Ureter (tissue), 1 donor: ENCODE results near the gene ANKRD66. TPM values are rescaled to one million over a fixed set of nuclear protein-coding genes. Genes with fewer than 3 reads are reported as not detected.
"Not testable (repeated sequence)": the region's sequence is repeated elsewhere in the genome, so short reads cannot be mapped to it uniquely, and the experiment has no call there.

ENCODE experiments used
- DNase-seq: peaks from one replicate; pipeline ENCODE4 v3.0.0-alpha.2; 2020; ENCODE audit warnings: low spot score
- total RNA-seq: library from RNA; stranded (reverse); gene quantifications from one replicate; pipeline ENCODE4 v1.2.4, GENCODE V29; 2023
- donor health status: DM: yes; HTN: yes; CAD: no.

Gene ANKRD66
- not detected for total RNA-seq

DNA sequence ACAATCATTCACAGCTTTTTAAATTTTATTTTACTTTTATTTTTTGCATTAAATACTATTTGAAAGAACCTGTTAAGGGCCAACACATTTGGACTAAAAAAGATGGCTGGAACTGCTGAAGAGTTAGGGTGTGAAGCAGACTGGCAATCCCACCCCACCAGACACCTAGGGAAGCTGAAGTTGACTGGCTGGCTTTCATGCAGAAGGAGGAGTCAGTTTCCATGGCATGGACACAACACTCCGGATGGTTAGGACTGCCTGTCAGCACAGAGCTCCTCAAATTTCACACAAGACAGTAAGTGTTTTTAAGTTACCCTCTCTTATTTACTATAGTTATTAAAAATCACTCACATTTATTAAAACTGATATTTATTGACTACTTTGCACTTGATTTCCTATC lies at the start of gene ANKRD66:
ANKRD66 (plus strand) TSS at position 238 of the 400 bp plus-strand sequence. CDS start 5,016 bp downstream, outside the sequence.
- DNase-seq, result no peak

DNA sequence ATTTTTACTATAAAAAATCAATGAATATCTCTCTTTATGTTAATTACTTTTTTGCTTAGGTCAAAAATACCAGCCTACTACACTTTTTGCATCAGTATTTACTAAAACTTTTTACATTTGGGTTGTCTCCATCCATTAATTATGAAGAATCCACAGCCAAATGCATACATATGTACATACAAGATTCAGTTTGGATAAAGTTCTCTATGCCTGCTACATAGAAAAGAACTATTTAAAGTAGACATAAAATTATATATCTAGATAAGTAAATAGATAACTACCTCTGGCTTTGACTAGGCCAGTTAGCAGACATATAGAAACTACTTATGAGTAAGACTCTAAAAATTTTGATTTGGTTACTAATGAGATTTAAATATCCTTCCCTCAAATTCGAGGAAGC lies 46.8 kb upstream of the ANKRD66 start:
- DNase-seq, result no peak

DNA sequence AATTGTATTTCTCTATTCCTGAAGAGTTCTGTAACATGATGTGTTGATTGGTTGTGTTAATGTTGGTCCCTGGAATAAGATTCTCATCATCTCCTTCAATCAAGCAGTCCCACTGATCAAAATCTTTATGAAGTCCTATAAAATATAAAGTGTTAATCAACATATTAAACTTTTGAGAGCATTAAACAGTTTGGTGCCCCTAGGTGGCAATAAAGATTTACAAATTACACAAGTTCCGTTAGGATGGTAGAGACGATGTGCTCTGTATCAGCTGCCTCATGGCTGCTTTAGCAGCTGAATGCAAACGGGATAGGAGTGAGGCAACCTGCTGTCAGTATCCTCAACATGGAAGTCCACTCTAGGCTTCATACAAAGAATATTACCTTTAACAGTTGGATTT lies 42.2 kb upstream of the ANKRD66 start:
- no peak for DNase-seq

DNA sequence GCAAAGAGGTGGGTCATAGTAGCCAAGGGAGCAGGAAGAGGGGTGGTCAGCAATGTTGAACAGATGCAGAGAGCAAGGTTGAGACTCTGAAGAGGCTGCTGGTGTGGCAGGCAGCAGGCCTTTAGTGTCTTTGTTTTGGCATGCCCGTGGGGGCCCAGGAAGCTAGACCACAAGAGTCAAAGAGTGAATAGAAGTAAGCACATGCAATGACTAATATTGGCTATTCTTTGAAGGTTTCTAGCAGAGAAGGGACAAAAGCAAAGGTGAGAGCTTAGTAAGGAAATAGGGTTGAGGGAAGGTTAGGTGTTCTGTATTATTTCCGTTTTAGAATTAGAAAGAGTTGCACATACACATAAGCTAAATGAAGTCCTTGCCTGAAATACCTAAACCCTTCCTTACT lies 40.3 kb upstream of the ANKRD66 start:
- no peak for DNase-seq

DNA sequence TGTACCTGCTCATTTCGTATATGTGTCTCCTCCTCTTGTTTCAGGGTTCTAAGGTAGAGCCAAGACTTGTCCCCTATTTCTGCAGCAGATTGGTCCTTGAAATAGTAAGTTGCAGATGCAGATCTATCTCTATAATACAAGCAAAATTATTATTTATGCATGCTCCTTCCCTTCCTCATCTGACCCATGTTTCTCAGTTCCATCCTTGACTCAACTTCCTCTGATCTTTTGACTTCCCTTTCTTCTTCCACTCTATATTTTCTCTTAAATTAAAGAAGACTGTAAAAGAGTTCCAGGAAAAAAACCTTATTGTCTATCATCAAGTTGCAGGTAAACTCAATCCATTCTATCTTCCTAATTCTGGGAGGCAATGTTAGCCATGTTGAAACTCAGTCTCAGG lies 35.2 kb upstream of the ANKRD66 start:
- DNase-seq, result no peak

DNA sequence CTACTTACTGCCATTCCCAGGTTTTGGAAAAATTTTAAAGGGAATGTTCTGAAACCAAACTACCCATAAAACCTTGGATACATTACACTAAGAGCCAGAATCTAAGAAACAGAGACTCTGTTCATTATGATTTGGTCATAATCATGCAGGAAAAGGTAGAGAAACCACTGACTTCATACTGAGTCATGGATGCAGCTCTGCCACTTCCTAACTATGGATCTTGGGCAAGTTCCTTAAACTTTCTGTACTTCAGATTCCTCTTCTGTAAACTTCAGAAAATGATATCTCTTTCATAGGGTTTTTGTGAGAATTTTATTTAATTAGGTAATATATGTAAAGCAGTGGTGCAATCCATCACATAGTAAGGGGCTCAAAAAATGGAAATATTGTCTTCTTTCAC lies 31.6 kb upstream of the ANKRD66 start:
- DNase-seq, result no peak

DNA sequence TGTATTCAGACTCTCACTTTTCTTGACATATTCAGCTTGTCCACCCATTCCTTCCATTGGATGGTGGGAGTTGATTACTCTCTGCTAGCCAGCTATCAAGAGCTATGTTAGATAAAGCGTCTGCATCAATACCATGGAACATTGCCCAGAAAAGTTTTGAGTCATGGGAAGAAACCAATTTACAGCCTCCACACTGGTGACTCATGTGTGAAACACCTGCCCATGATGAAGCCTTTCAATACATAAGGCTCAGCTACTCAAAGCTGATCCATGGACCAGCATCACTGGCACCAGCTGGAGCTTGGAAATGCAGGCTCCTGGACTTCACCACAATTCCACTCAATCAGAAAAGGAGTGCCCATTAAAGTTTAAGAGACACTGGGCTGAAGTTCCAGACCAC lies 27.6 kb upstream of the ANKRD66 start:
- no peak for DNase-seq

DNA sequence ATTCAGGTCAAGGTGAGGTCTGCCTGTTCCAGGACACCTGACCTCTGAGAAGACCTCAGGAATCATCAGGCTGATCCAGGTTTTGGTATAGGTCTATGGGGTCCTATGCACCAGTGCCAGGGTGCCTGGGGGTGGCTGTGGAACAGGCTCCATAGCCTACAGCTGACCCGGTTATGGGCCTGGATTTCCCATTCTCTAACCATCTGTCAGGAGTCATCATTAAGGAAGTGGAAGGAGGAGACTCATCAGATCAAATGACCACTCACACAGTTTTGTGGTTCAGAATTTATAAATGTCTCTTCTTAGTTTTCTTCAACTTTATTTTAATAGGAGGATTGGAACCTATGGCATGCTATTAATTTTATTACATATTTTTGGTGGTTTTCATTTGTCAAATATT lies 26.3 kb upstream of the ANKRD66 start:
- DNase-seq, result no peak

DNA sequence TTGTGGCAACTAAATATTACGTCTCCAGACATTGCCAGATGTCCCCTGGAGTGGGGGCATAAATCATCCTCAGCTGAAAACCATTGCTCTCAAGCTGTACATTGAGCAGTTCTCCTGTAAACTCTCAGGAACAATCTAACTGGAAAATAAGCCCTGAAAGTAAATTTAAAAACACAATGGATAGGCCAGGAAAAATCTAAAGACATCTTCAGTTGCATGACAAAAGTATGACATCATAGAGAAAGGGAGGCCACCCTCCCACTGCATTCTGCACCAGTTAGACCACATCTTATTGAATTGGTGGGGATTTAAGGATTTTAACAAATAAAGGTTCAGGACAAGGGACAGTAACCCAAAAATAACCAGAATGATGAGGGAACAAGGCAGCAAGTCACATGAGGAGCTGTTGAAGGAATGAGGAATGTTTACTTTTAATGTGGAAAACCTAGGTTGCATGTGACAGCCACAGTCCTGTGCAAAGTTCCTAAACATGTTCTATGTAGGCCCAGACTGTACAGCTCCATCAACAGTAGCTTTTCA lies 16.9 kb upstream of the ANKRD66 start:
- no peak for DNase-seq

DNA sequence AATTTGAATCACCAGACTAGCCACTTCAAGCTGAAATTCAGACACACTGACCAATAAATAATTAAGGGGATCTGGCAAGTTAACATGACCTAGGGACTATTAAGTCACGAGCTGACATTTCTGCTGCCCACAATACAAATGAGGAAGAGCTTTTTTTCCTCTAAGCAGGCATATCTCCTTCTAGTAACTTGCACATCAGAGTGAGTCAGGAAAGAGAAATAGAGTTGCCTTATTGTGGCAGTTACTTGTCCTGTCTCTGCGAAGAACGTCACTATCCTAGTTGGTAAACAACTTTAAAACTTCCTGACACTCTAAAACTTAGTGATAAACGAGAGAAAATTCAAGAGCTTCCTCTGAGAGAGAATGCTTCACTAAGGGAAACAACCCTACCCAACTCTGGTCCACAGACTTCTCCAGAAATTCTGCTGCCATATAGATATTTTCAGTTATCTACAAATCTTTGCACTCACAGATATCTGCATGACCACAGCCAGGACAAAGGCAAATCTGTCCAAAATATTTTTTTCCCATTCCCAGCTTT lies 15.7 kb upstream of the ANKRD66 start:
- DNase-seq, result no peak

DNA sequence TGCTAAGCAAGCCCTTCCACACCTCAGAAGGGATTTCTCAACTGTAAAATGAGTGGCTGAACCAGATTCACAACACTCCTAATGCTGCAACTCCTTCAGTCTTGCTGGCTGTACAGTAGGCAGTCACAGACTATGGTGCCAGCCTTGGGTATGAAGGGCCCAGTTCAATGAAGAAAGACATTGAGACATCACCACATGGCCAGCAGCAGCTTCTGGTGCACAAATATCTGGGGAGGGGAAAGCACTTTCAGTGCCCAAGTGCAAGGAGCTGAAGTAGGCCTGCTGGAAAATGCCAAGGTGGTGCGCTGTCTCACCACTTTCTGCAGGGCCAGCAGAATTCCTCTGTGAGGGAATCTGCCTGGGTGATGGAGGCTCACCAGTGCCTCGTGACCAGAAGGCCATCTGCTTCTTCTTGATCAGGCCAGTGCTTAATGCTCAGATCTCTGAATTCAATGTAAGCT lies 13.4 kb upstream of the ANKRD66 start:
- no peak for DNase-seq

DNA sequence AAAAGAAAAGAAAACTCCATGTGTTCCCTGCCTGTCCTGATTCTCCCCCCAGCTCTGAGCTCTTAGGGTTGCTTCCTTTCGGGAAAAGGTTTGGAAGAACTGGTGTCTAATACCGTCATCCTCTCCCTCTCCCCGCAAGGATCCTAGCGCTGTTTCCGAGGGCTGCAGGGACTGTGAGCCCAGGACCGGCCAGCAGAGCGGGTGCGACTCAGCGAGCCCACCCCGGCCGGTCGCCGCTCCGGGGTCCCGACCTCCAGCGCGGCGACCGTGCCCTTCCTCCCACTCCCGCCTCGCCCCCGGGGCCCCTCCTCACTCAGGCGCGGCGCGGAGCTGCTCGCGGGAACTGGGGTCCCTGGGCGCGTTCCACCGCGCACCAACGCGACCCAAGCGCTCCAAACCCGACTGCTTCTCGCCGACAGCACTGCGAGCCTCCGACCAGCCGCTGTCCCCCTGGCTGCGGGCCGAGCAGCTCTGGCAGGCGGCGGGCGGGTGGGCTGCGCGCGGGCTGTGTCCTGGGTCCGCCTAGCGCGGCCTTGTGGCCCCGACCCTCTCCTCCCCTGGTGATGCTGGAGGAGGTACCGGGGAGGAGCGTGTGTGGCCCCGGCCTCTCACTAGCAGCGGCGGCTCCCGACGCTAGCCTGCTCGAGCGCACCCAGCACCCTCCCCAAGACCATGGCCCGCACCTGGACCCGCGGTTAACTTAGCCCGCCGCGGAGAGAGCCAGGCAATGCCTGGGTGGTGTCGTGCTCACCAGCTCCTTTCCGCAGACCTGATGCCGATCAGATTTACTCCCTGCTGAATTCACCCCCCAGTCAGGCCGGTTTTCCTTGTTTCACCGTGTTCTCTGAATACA lies 11.6 kb upstream of the ANKRD66 start, which contains the start of gene PLA2G7:
PLA2G7 (minus strand) TSS at position 509 of the 853 bp plus-strand sequence. CDS start 12,484 bp downstream, outside the sequence.
- DNase-seq, result peak; percentile 63

DNA sequence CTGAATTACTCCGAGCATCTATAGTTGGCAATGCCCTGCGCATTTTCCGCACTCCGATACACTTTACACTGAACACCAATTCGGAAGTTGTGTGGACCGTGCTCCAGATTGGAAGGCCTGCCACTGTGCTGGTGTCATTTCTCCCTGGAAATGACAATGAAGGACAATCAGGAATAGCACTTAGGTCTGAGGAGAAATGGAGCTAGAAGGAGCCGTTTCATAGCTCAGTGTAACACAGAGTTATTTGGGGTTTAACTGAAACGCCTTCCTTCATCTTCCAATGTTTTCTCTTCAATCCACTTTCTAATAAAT lies 11.1 kb upstream of the ANKRD66 start:
- no peak for DNase-seq

DNA sequence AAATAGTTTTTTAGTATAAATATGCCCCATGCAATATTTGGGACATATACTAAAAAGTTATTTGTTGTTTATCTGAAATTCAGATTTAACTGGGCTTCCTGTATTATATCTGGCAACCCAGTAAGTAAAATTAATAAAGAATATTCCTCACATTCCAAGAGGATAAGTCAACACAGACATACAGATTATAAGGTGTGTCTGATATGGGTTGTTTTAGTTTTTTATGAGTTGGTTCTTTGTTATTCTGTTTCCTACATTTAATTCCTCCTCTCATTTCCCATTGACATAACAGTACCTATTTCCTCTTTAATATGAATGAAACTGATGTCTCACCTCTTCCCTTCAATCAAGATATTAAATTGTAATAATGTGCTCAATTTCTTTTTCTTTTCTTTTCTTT lies 9.8 kb upstream of the ANKRD66 start:
- no peak for DNase-seq

DNA sequence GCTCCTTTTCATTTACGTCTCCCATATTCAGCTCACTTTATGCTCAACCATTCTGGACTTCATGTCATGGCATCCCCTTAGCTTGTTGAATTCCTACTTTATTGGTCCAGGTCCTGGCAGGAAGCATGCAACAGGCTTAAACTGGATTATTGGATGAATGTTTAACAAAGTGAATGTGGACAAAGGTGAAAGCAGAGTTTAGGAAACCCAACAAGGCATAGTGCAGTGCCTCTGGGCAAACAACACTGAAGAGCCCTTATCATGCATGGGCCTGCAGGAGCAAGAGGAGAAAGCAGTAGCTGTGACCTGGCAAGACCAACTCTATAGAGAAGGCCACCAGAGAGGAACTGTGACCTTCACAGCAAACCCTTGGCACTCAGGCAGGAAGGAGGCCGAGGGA lies 5.3 kb upstream of the ANKRD66 start:
- no peak for DNase-seq

DNA sequence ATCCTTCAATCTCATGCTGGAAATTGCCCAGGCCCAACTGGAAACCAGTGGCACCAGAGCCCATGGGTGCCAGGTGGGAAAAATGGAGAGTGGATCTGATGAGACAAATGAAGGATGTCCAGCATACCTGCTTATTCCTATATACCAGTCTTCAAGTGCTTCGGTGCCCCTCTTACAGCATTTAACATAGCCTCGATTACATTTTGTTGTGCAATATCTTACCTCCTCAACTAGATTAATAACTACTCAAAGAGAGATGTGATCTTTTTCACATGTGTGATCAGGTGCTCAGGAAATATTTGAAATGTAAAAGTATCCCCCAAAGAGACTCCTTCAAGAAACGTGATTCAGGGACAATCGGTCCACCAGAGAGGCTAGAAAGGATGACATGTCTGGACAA lies 4.8 kb upstream of the ANKRD66 start:
- DNase-seq, result no peak

DNA sequence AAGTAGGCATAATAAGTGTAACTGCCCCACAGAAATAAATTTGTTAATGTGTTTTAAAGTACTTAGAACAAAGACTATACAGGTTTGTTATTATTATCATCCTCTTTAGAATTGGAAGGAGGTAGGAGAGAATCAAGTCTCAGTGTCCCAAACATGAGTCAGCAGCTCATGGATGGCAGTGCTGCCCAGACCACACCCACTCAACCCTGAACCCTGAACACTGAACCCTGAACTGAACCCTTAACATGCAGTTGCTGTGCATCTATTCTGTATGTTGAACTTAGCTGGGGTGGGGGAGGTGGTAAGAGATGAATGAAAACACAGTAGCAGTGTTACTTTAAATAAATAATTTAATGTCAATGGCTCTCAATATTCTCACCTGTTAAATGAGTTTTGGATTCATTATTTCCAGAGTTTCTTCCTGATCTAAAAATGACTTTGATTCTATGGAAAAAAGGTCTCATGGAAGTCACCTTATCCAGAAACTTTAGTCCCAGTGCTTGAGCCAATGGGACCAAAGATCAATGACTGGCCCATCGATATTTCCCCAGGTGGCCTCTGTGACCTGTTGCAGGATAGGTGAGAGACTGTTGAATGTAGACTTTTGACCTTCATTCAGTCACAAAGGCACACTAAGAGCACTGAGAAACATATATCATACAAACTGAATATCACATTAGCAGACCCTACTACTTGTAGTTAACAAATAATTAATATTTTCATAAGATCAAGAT lies 3.1 kb upstream of the ANKRD66 start:
- DNase-seq, result no peak

DNA sequence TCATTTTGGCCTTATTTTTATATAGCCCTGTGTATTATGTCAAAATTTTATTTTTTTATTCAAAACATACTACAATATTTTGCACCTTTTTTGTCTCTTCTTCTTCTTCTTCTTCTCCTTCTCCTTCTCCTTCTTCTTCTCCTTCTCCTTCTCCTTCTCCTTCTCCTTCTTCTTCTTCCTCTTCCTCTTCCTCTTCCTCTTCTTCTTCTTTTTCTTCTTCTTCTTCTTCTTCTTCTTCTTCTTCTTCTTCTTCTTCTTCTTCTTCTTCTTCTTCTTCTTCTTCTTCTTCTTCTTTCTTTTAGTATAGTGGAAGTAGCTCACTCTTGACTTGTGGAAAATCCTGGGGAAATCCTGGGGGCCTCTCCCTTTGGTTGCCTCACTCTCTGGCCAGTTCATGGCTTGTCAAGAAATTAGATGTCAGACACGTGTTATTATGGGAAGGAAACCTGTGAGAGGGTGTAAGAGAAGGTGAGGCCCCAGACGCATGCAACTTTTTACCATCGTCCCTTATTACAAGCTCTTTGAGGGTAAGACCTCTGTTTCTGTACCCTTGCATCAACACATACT lies 2.5 kb upstream of the ANKRD66 start:
- not testable (repeated sequence) for DNase-seq

DNA sequence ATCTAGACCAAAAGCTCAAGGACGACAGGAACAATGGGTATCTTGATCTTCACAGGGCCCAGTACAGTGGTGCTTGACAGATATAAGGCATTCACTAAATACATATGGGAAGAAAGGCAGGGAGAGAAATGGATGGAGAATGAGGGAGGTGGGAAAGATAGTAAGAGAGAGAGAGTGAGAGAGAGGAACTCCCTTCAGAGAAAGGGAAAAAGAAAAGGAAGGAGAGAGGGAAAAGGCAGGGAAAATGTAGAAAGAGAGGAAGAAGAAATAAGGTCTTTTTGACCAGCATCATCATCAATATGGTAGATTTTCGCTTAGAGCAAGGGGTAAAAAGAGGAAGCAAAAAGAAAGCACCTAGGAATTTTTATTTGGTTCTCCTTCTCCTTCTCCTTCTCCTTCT lies 760 bp upstream of the ANKRD66 start:
- DNase-seq, result no peak

DNA sequence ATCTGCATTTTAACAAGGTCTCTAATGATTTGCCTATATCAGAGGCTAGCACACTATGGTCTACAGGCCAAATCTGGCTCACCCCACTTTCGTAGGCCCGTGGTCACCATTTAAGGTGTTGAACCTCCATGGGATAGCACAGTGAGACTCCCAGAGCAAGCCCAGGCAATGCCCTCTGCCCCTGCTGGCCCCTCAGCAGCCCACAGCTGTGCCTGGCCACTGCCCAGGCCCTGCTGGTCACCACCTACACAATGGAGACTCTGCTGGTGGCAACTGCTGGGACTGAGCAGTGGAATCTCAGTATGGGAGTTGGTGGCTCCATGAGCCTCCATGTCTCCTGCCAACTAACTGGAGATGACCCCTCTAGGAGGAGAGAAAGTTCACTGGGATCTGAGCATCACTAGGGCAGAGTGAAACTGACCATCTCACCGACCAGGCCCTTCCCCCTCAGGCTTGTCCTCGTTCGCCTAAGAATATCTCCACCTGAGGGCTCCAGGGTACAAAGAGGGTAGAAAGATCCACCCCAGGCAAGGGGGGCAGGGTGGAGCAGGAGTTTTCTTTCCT lies 2.3 kb downstream of the ANKRD66 start:
- DNase-seq, result no peak

DNA sequence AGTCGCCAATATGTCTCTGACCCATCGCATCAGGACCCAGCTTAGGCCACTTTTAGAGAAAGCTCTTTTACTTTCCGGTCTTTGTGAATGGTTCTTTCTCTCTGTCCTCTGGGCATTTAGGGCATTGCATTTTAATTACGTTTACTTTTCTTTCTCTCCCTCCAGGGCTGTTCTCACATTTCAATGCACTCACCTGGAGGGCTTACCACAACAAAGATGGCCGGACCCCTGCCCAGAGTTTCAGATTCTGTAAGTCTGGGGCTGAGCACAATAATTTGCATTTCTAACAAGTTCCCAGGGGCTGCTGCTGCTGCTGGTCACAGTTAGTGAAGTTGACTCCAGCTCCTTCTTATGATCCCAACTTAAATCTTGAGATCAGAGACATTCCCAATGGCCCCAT lies 3.0 kb downstream of the ANKRD66 start:
- DNase-seq, result no peak

DNA sequence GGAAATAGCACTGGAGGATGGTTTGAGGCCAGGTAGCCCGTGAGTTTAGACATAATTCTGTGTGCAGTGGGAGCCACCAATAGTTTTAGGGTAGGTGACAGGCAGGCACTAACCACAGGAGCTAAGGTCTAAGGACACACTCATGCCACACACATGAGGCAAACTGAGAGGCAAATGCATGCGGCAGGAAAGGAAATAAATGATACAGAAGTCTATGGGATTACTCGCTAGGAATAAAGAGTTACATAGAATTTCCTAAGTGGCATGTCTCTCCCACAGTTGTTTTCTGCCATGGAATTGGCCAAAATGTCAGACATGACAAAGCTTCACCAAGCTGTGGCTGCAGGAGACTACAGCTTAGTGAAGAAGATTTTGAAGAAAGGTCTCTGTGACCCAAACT lies 4.9 kb downstream of the ANKRD66 start:
- no peak for DNase-seq
